SK-N-SH treated with all-trans-retinoic acid at 6 μM for 48 hours (cell line): ENCODE data around the gene SPRR2D.

ENCODE experiments used
- ARNTL ChIP-seq: fragments of 450-650 bp; formaldehyde crosslinking; IDR thresholded peaks from 2 replicates; pipeline ENCODE4 v1.5.0; 2020; ENCODE audit warnings: low read depth, mild to moderate bottlenecking, moderate library complexity, borderline replicate concordance
- BACH2 ChIP-seq: fragments of 250-450 bp; sonication (Bioruptor Pico); IDR thresholded peaks from 2 replicates; pipeline ENCODE4 v1.9.0; 2021; ENCODE audit warnings: mild to moderate bottlenecking, borderline replicate concordance
- CREB5 ChIP-seq: fragments of 250-450 bp; sonication (Bioruptor Pico); IDR thresholded peaks from 2 replicates; pipeline ENCODE4 v1.5.1; 2020; ENCODE audit warnings: low read depth, mild to moderate bottlenecking, moderate library complexity
- CSRNP3 ChIP-seq: fragments of 250-450 bp; sonication (Bioruptor Pico); IDR thresholded peaks from 2 replicates; pipeline ENCODE4 v1.5.1; 2021; ENCODE audit warnings: mild to moderate bottlenecking, moderate library complexity
- ESRRG ChIP-seq: fragments of 250-450 bp; sonication (Bioruptor Pico); IDR thresholded peaks from 2 replicates; pipeline ENCODE4 v1.6.1; 2021; ENCODE audit warnings: mild to moderate bottlenecking
- ISL1 ChIP-seq: fragments of 250-450 bp; sonication (Bioruptor Pico); IDR thresholded peaks from 2 replicates; pipeline ENCODE4 v2.1.2; 2022; ENCODE audit warnings: mild to moderate bottlenecking, moderate library complexity
- SNAI2 ChIP-seq: fragments of 250-450 bp; sonication (Bioruptor Pico); IDR thresholded peaks from 2 replicates; pipeline ENCODE4 v1.5.0; 2020; ENCODE audit warnings: mild to moderate bottlenecking, moderate library complexity
- TOX ChIP-seq: fragments of 250-450 bp; sonication (Bioruptor Pico); IDR thresholded peaks from 2 replicates; pipeline ENCODE4 v1.8.0; 2021; ENCODE audit warnings: mild to moderate bottlenecking, moderate library complexity, borderline replicate concordance
- TSHZ2 ChIP-seq: fragments of 250-450 bp; sonication (Bioruptor Pico); IDR thresholded peaks from 2 replicates; pipeline ENCODE4 v1.5.0; 2020; ENCODE audit warnings: mild to moderate bottlenecking, moderate library complexity
- ZFP3 ChIP-seq: fragments of 250-450 bp; sonication (Bioruptor Pico); IDR thresholded peaks from 2 replicates; pipeline ENCODE4 v1.5.0; 2020; ENCODE audit warnings: mild to moderate bottlenecking, moderate library complexity
- ZFP30 ChIP-seq: fragments of 450-650 bp; formaldehyde crosslinking; IDR thresholded peaks from 2 replicates; pipeline ENCODE4 v1.5.0; 2022; ENCODE audit warnings: mild to moderate bottlenecking, moderate library complexity

GRCh38 chr1:153058826-153059784, 18.2 kb upstream of the SPRR2D start:
- no peak for TF ChIP-seq ZFP30 (CRISPR knock-in tag)
- TF ChIP-seq ESRRG, result no peak
- no peak for TF ChIP-seq SNAI2 (CRISPR knock-in tag)
- no peak for TF ChIP-seq ZFP3 (CRISPR knock-in tag)
- TF ChIP-seq TOX (CRISPR knock-in tag), result no peak
- TF ChIP-seq BACH2 (CRISPR knock-in tag), result no peak
- TF ChIP-seq CSRNP3, result no peak
- no peak for TF ChIP-seq ISL1 (CRISPR knock-in tag)
- TF ChIP-seq CREB5 (CRISPR knock-in tag), result no peak
- TF ChIP-seq TSHZ2 (CRISPR knock-in tag), result no peak
- no peak for TF ChIP-seq ARNTL (CRISPR knock-in tag)
